Lung (tissue), 12 donors: ENCODE data around the gene DNAI7. TPM values are rescaled to one million over a fixed set of nuclear protein-coding genes. Genes with fewer than 3 reads are reported as not detected.
A peak's percentile ranks its signal among the peaks of the same experiment; 100 is the strongest.

Experiments
- ATAC-seq: fragments of 200-7000 bp; cut with Tn5 transposase; one replicate; pipeline ENCODE4 v1.9.1; 2020; ENCODE audit warnings: moderate number of reproducible peaks; ENCODE audit not compliant: insufficient read depth, low FRiP score
- DNase-seq, 3 donors: peaks; one replicate each; pipeline ENCODE4 v3.0.0-alpha.2; 2013 to 2017
- H3K27ac ChIP-seq, 2 donors: one replicate each; pipeline ENCODE4 v1.5.1; 2013; ENCODE audit warnings: mild to moderate bottlenecking in 2 of 2, moderate library complexity in 2 of 2, control low read depth in 1 of 2, inconsistent platforms in 1 of 2, low read depth in 1 of 2, low read length in 1 of 2
- H3K27me3 ChIP-seq, 3 donors: one replicate each; pipeline ENCODE4 v1.5.1; 2013; ENCODE audit warnings: low read length in 2 of 3; ENCODE audit not compliant: control insufficient read depth in 3 of 3, insufficient read depth in 3 of 3
- H3K36me3 ChIP-seq, 4 donors: one replicate each; pipeline ENCODE4 v1.5.1; 2013; ENCODE audit warnings: low read length in 4 of 4, mild to moderate bottlenecking in 1 of 4, moderate library complexity in 1 of 4; ENCODE audit not compliant: control insufficient read depth in 4 of 4, insufficient read depth in 4 of 4
- H3K4me1 ChIP-seq, 5 donors: one replicate each; pipeline ENCODE4 v1.5.1; 2013; ENCODE audit warnings: low read length in 5 of 5, mild to moderate bottlenecking in 2 of 5, moderate library complexity in 1 of 5; ENCODE audit not compliant: control insufficient read depth in 5 of 5, insufficient read depth in 5 of 5
- H3K4me3 ChIP-seq: one replicate; pipeline ENCODE4 v1.5.1; 2013; ENCODE audit warnings: mild to moderate bottlenecking, control low read depth, moderate library complexity
- H3K9ac ChIP-seq, 2 donors: one replicate each; pipeline ENCODE4 v1.5.1; 2013; ENCODE audit warnings: low read length in 2 of 2, control low read depth in 1 of 2; ENCODE audit not compliant: insufficient read depth in 1 of 2
- H3K9me3 ChIP-seq, 4 donors: one replicate each; pipeline ENCODE4 v1.5.1; 2013; ENCODE audit warnings: low read length in 3 of 4, mild to moderate bottlenecking in 1 of 4, moderate library complexity in 1 of 4; ENCODE audit not compliant: control insufficient read depth in 4 of 4, insufficient read depth in 3 of 4
- WGBS, 2 donors: extraction: QIAGEN DNeasy Blood & Tissue Kit; methylation state at CpG; one replicate each; pipeline ENCODE4 v1.1.7; 2013; 5-methylcytosine and 5-hydroxymethylcytosine counted together
- polyA plus RNA-seq, 2 donors: library from polyadenylated mRNA; stranded (reverse); fragments of 200-250 nt; gene quantifications; one replicate each; pipeline ENCODE4 v1.2.1, GENCODE V29; 2013
- total RNA-seq, 2 donors: library from RNA; depleted of rRNA in 1 of 2; stranded (reverse); fragments of >200 nt in 1 of 2; gene quantifications; one replicate each; pipeline ENCODE4 v1.2.1, GENCODE V29; 2014 to 2021
- TF ChIP-seq, protein P1 (sequence below): IDR thresholded peaks from 2 replicates; pipeline ENCODE4 v1.5.1; 2012; ENCODE audit warnings: mild to moderate bottlenecking; ENCODE audit errors: control extremely low read depth, extremely low read depth
- donor health status: control.
- donor health status: control.
- donor health status: Bipolar disorder and iron deficiency.
- donor health status: healthy.
- donor health status: DM: yes; HTN: yes; CAD: no.

Gene DNAI7
- total and polyA plus RNA-seq, 4 donors: 2.0 to 11.9 (median 5.7) TPM

DNA sequence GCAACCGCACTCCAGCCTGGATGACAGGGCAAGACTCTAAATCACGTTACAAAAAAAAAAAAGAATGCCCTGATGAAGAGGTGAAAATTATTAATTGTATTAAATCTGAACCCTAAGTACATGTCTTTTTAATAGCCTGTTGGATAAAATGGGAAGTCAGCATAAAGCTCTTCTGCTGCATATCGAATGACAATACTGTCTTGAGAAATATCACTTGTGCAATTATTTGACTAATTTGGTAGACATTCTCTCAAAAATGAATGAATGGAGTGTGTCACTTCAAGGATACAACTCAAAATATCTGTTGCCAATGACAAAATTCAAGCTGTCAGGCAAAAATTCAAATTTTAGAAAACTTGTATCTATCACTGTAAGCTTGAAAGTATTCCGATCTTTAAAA lies 38.9 kb downstream of the DNAI7 start:
- Histone ChIP-seq H3K27ac (no peak overlapping the region), H3K9ac (no peak overlapping the region), H3K27me3 (no peaks in the 10 kb centered on the region), H3K9me3 (no peaks in the 10 kb centered on the region), H3K4me3 (no peak overlapping the region), H3K36me3 (no peaks in the 10 kb centered on the region), H3K4me1 (peaks cover 0 to 14% (median 0%) of the 10 kb centered on the region in 5 donors)
- ATAC-seq (no peak), DNase-seq (no peak)
- TF ChIP-seq, protein P1, sequence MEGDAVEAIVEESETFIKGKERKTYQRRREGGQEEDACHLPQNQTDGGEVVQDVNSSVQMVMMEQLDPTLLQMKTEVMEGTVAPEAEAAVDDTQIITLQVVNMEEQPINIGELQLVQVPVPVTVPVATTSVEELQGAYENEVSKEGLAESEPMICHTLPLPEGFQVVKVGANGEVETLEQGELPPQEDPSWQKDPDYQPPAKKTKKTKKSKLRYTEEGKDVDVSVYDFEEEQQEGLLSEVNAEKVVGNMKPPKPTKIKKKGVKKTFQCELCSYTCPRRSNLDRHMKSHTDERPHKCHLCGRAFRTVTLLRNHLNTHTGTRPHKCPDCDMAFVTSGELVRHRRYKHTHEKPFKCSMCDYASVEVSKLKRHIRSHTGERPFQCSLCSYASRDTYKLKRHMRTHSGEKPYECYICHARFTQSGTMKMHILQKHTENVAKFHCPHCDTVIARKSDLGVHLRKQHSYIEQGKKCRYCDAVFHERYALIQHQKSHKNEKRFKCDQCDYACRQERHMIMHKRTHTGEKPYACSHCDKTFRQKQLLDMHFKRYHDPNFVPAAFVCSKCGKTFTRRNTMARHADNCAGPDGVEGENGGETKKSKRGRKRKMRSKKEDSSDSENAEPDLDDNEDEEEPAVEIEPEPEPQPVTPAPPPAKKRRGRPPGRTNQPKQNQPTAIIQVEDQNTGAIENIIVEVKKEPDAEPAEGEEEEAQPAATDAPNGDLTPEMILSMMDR: no peak
- 78 to 91% methylated on average over 4 of the region's 4 CpGs for WGBS, 2 donors

DNA sequence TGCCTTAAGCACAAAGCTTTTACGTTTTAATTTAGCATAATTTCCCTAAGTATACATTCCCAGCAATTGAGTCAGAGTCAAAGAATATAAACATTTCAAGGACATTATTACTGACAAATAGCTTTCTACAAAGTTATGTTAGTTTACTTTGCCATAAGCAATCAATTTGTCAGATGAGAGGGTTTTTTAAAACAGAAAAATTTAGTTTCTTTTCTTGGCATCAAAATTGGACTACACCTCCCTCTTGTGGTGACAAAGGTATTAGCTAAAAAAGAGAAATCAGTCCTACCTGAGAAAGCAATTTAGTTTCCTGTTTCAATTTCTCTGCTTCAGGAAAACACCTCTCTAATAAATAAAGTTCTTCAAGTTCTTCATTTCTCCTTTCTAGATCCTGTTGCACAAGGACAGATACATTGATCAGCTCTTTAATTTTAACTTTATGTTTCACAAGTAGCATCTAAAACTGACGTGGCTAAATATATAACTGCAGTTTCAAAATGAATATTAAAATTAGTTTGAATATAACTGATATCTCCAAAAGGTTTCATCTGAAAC lies 39.9 kb downstream of the DNAI7 start:
- TF ChIP-seq, protein P1: no peak
- WGBS, 2 donors: 57 to 69% methylated on average over 2 of the region's 2 CpGs
- no peak for ATAC-seq
- Histone ChIP-seq H3K4me1 (peaks cover 0 to 14% (median 0%) of the 10 kb centered on the region in 5 donors), H3K4me3 (no peak overlapping the region), H3K9ac (no peak overlapping the region), H3K36me3 (no peaks in the 10 kb centered on the region), H3K27me3 (no peaks in the 10 kb centered on the region), H3K27ac (no peak overlapping the region), H3K9me3 (no peaks in the 10 kb centered on the region)
- peak in 2 of 3 donors; percentile 57 to 59 for DNase-seq

DNA sequence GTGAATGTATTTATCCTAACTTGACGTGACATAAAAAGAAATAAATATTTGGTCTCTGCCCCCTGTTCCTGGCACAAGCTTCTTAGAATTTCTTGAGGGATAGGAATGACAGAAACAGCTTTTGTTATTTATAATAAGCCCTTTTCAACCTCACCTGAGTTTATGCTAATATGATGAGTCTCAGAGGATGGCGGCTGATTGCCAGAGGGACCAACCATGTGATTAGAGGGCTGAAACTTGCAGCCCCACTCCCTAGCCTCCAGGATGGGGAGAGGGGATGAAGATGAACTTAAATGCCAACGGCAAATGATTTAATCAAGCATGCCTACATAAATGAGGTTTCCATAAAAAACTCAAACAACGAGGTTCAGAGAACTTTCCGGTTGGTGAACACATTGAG lies 42.9 kb downstream of the DNAI7 start:
- Histone ChIP-seq H3K27me3 (no peaks in the 10 kb centered on the region), H3K4me1 (peaks cover 0 to 14% (median 0%) of the 10 kb centered on the region in 5 donors), H3K27ac (no peak overlapping the region), H3K4me3 (no peak overlapping the region), H3K9ac (no peak overlapping the region), H3K36me3 (peaks cover 0 to 2% (median 0%) of the 10 kb centered on the region in 4 donors), H3K9me3 (no peaks in the 10 kb centered on the region)
- TF ChIP-seq, protein P1: no peak
- DNase-seq (no peak), ATAC-seq (no peak)
- WGBS, 2 donors: 71 to 89% methylated on average over 5 of the region's 5 CpGs

DNA sequence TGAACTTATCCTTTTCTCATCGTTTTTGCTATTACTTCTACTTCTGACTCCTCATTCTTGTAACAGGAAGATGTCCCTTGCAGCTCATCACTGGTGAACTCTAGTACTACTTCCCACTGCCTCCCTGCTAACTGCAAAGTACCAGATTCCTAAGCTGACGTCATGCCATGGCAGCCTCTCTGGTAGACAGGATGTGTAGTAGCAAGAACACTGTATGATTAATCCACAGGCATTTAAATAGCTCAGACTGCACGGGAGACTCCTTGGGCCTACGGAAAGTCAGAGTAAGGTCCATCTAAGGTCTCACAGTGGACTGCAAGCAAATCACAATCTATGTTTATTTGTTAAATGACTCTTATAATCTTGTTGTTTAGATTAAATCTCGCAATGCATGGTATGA lies 43.5 kb downstream of the DNAI7 start:
- Histone ChIP-seq H3K4me3 (no peak overlapping the region), H3K9me3 (no peaks in the 10 kb centered on the region), H3K27me3 (no peaks in the 10 kb centered on the region), H3K27ac (no peak overlapping the region), H3K4me1 (peaks cover 0 to 14% (median 0%) of the 10 kb centered on the region in 5 donors), H3K36me3 (peaks cover 0 to 2% (median 0%) of the 10 kb centered on the region in 4 donors), H3K9ac (no peak overlapping the region)
- 34 to 48% methylated on average over 5 of the region's 5 CpGs for WGBS, 2 donors
- DNase-seq (peak; percentile 79 to 92 (median 85)), ATAC-seq (no peak)
- TF ChIP-seq, protein P1: no peak
